Adrenal gland (tissue), 5 donors: ENCODE data around the gene PRPF40A.
A peak's percentile ranks its signal among the peaks of the same experiment; 100 is the strongest.

ENCODE experiments used
- CTCF ChIP-seq, 6 experiments: fragments of 450-650 bp in 4 of 6; fragments of 200-600 bp in 2 of 6; sonication (generic) in 1 of 6; IDR thresholded peaks; 1 replicate in 5 of 6; 2 replicates in 1 of 6; pipeline versions ENCODE4 v1.5.1 to v1.8.0; 2016 to 2021; ENCODE audit warnings: antibody characterized with exemption in 6 of 6, mild to moderate bottlenecking in 2 of 6, moderate library complexity in 1 of 6
- POLR2A ChIP-seq, 2 donors: fragments of 450-650 bp; IDR thresholded peaks; one replicate each; pipeline ENCODE4 v1.6.1; 2017; ENCODE audit warnings: antibody characterized with exemption in 2 of 2, mild to moderate bottlenecking in 2 of 2, moderate library complexity in 1 of 2
- donor health status: DM: no; HTN: no; CAD: no.

- TF ChIP-seq CTCF (IDR thresholded peaks at IDR 0.05): peak in 2 of 6 experiments; percentile 24 to 25
- TF ChIP-seq POLR2A (IDR thresholded peaks at IDR 0.05): peak; percentile 58 to 91
These were observed at the start of gene PRPF40A for GRCh38 chr2:152717228-152718075.
